Adrenal gland (tissue), 19 donors: ENCODE measurements around the gene GOLGA6D. TPM values are rescaled to one million over a fixed set of nuclear protein-coding genes. Genes with fewer than 3 reads are reported as not detected.
"Not testable (repeated sequence)": the region's sequence is repeated elsewhere in the genome, so short reads cannot be mapped to it uniquely, and the experiment has no call there.

Experiments
- DNase-seq, 7 donors: peaks; one replicate each; pipeline ENCODE4 v3.0.0-alpha.2; 2019 to 2020
- H3K27ac ChIP-seq, 5 donors: fragments of 200-600 bp; sonication (generic) in 4 of 5; 1 replicate in 3 of 5; 2 replicates in 2 of 5; pipeline versions ENCODE4 v1.5.1 to v1.8.0; 2016 to 2020; ENCODE audit warnings: mild to moderate bottlenecking in 1 of 5
- H3K27me3 ChIP-seq: fragments of 200-600 bp; 2 replicates; pipeline ENCODE4 v1.8.0; 2021
- H3K36me3 ChIP-seq, 2 donors: fragments of 200-600 bp; replicated peaks in 1 of 2; 1 replicate in 1 of 2; 2 replicates in 1 of 2; pipeline versions ENCODE4 v1.5.1 to v1.8.0; 2018 to 2022
- H3K4me1 ChIP-seq, 2 donors: fragments of 200-600 bp; replicated peaks in 1 of 2; 1 replicate in 1 of 2; 2 replicates in 1 of 2; pipeline versions ENCODE4 v1.5.1 to v1.8.0; 2018 to 2021
- H3K4me3 ChIP-seq, 4 donors: fragments of 200-600 bp; sonication (generic) in 3 of 4; one replicate each; pipeline ENCODE4 v1.5.1; 2016 to 2018
- H3K9me3 ChIP-seq, 3 donors: fragments of 200-600 bp; sonication (generic) in 1 of 3; replicated peaks in 1 of 3; 1 replicate in 2 of 3; 2 replicates in 1 of 3; pipeline versions ENCODE4 v1.5.1 to v1.8.0; 2016 to 2021
- POLR2A ChIP-seq, 2 donors: fragments of 450-650 bp; IDR thresholded peaks; one replicate each; pipeline ENCODE4 v1.6.1; 2017; ENCODE audit warnings: antibody characterized with exemption in 2 of 2, mild to moderate bottlenecking in 2 of 2, moderate library complexity in 1 of 2
- WGBS, 4 donors: extraction: QIAGEN DNeasy Blood & Tissue Kit in 2 of 4; methylation state at CpG; one replicate each; pipeline versions ENCODE4 v1.1.5 to v1.1.7; 2013 to 2017; 5-methylcytosine and 5-hydroxymethylcytosine counted together
- intact Hi-C, 2 donors: fragments of 100-400 bp; cut with DNase I; formaldehyde crosslinking; loops; one replicate each; pipeline versions ENCODE4 v1.14.1 to v1.15.0; 2022 to 2023
- long read RNA-seq, 10 donors: library from polyadenylated mRNA in 3 of 10; unstranded in 2 of 10; stranded (forward) in 1 of 10; transcript quantifications; one replicate each; pipeline ENCODE4 v2.0.0 and lab custom pipeline, GENCODE V29; 2021 to 2026
- polyA plus RNA-seq, 3 donors: library from polyadenylated mRNA; stranded (reverse); fragments of 200-250 nt in 2 of 3; fragments of 350-450 nt in 1 of 3; fragmentation: Illumina TruSeq in 1 of 3; extraction: RNeasy Lipid Tissue Mini Kit (QIAGEN cat#74804) in 1 of 3; gene quantifications; one replicate each; pipeline ENCODE4 v1.2.3, GENCODE V29; 2013 to 2014
- total RNA-seq, 9 donors: library from RNA; depleted of rRNA in 4 of 9; stranded (reverse); fragments of >200 nt in 4 of 9; fragments of 120-200 nt in 1 of 9; fragmentation: NEBNext Ultra II Directional in 1 of 9; extraction: Animal tissue kit (Norgen Biotek cat#: 25700) in 1 of 9; gene quantifications; one replicate each; pipeline versions ENCODE4 v1.1.0 to v1.2.4, GENCODE V29; 2013 to 2023
- TF ChIP-seq, protein P1 (sequence below), 6 experiments: fragments of 450-650 bp in 4 of 6; fragments of 200-600 bp in 2 of 6; sonication (generic) in 1 of 6; IDR thresholded peaks; 1 replicate in 5 of 6; 2 replicates in 1 of 6; pipeline versions ENCODE4 v1.5.1 to v1.8.0; 2016 to 2021; ENCODE audit warnings: antibody characterized with exemption in 6 of 6, mild to moderate bottlenecking in 2 of 6, moderate library complexity in 1 of 6
- donor health status: healthy with polysubstance abuse.
- donor health status: Bipolar disorder and iron deficiency.
- donor health status: DM: yes; HTN: yes; CAD: no.
- donor health status: DM: no; HTN: no; CAD: no.
- donor health status: DM: no; HTN: no; CAD: no.
- donor health status: DM: yes; HTN: yes; CAD: no.

GOLGA6D gene, protein sequence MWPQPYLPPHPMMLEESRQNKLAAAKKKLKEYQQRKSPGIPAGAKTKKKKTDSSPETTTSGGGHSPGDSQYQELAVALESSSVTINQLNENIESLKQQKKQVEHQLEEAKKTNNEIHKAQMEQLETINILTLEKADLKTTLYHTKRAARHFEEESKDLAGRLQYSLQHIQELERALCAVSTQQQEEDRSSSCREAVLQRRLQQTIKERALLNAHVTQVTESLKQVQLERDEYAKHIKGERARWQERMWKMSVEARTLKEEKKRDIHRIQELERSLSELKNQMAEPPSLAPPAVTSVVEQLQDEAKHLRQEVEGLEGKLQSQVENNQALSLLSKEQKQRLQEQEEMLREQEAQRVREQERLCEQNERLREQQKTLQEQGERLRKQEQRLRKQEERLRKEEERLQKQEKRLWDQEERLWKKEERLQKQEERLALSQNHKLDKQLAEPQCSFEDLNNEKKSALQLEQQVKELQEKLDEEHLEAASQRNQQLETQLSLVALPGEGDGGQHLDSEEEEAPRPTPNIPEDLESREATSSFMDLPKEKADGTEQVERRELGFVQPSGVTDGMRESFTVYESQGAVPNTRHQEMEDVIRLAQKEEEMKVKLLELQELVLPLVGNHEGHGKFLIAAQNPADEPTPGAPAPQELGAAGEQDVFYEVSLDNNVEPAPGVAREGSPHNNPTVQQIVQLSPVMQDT
- total RNA-seq (under 1 TPM in 2 of 9 donors, not detected in 7; 0.08 to 0.22 TPM), polyA plus RNA-seq (under 1 TPM in 1 of 3 donors, not detected in 2; 0.15 TPM)
- long read RNA-seq, donor 1: 0 reads
- long read RNA-seq, donor 2: 0 reads
- long read RNA-seq, donor 3: 0 reads
- long read RNA-seq, donor 4: 0 reads
- long read RNA-seq, donor 5: 0 reads
- long read RNA-seq, donor 6: 0 reads
- long read RNA-seq, donor 7: 0 reads
- long read RNA-seq, donor 8: 0 reads
- long read RNA-seq, donor 9: 0 reads
- long read RNA-seq, donor 10: 0 reads

GRCh38 chr15:75282572-75282971, at the start of gene GOLGA6D:
GOLGA6D (plus strand) TSS chr15:75282835; CDS start chr15:75282876, 41 bp downstream.
- H3K27me3 ChIP-seq, H3K9me3 ChIP-seq, H3K27ac ChIP-seq, H3K36me3 ChIP-seq, intact Hi-C loops, H3K4me3 ChIP-seq, H3K4me1 ChIP-seq: not testable (repeated sequence)
- peak in 1 of 7 donors; percentile 46 for DNase-seq
- WGBS, 4 donors: 66% methylated on average over 2 of the region's 7 CpGs; no CpG with 5 or more reads in 3 of the 4 donors

DNA sequence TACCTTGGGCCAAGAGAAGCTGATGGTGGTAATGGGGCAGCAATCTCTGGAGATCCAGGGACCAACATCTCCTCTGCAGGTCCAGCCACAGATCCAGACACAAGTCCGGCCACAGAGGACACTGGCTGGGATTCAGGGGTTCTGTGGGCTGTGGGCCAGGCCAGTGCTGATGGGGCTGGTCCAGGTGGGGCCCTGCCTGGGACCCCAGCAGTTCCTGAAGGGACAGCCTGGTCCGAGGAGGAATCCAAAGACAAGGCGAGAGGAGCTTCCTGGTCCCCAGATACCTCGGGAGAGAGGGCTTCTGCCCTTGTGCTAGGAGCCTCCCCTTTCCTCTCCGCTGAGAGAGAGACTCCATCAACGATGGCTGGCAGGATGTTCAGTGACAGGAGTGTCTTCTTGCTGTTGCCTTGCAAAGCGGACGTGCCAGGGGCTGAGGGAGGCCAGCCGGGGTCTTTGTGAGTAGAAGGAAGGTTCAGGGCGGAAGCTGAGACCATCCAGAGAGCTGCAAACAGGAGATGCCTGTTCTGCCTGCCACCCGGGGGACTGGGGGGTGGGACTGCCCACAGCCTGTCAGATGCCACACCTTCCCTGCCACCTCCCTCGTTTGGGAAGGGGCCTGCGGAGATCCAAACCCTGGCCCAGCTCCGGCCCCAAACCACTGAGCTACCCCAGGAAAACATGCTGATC, 49.0 kb upstream of the GOLGA6D start:
- H3K27me3 ChIP-seq: no peaks in the 10 kb centered on the region
- intact Hi-C loops: no loop called here
- TF ChIP-seq POLR2A (IDR thresholded peaks at IDR 0.05): no peak
- TF ChIP-seq, protein P1, sequence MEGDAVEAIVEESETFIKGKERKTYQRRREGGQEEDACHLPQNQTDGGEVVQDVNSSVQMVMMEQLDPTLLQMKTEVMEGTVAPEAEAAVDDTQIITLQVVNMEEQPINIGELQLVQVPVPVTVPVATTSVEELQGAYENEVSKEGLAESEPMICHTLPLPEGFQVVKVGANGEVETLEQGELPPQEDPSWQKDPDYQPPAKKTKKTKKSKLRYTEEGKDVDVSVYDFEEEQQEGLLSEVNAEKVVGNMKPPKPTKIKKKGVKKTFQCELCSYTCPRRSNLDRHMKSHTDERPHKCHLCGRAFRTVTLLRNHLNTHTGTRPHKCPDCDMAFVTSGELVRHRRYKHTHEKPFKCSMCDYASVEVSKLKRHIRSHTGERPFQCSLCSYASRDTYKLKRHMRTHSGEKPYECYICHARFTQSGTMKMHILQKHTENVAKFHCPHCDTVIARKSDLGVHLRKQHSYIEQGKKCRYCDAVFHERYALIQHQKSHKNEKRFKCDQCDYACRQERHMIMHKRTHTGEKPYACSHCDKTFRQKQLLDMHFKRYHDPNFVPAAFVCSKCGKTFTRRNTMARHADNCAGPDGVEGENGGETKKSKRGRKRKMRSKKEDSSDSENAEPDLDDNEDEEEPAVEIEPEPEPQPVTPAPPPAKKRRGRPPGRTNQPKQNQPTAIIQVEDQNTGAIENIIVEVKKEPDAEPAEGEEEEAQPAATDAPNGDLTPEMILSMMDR (IDR thresholded peaks at IDR 0.05): no peak
- H3K27ac ChIP-seq: no peak overlapping the region
- H3K36me3 ChIP-seq: no peaks in the 10 kb centered on the region
- H3K4me3 ChIP-seq: no peak overlapping the region
- H3K4me1 ChIP-seq: no peaks in the 10 kb centered on the region
- 62 to 68% (median 65%) methylated on average over 8 to 14 of the region's 14 CpGs for WGBS, 4 donors
- H3K9me3 ChIP-seq: no peaks in the 10 kb centered on the region
- DNase-seq: peak in 3 of 7 donors; percentile 3 to 9 (median 3)

GRCh38 chr15:75234191-75234810, 48.3 kb upstream of the GOLGA6D start:
- H3K27ac ChIP-seq: no peak overlapping the region
- H3K9me3 ChIP-seq: no peaks in the 10 kb centered on the region
- WGBS, 4 donors: 89 to 94% (median 89%) methylated on average over 3 to 5 of the region's 5 CpGs; no CpG with 5 or more reads in 1 of the 4 donors
- no peaks in the 10 kb centered on the region for H3K27me3 ChIP-seq
- peak in 3 of 7 donors; percentile 3 to 11 (median 9) for DNase-seq
- intact Hi-C loops: no loop called here
- H3K36me3 ChIP-seq: no peaks in the 10 kb centered on the region
- no peaks in the 10 kb centered on the region for H3K4me1 ChIP-seq
- H3K4me3 ChIP-seq: no peak overlapping the region
- TF ChIP-seq POLR2A (IDR thresholded peaks at IDR 0.05): no peak
- TF ChIP-seq, protein P1 (IDR thresholded peaks at IDR 0.05): no peak

DNA sequence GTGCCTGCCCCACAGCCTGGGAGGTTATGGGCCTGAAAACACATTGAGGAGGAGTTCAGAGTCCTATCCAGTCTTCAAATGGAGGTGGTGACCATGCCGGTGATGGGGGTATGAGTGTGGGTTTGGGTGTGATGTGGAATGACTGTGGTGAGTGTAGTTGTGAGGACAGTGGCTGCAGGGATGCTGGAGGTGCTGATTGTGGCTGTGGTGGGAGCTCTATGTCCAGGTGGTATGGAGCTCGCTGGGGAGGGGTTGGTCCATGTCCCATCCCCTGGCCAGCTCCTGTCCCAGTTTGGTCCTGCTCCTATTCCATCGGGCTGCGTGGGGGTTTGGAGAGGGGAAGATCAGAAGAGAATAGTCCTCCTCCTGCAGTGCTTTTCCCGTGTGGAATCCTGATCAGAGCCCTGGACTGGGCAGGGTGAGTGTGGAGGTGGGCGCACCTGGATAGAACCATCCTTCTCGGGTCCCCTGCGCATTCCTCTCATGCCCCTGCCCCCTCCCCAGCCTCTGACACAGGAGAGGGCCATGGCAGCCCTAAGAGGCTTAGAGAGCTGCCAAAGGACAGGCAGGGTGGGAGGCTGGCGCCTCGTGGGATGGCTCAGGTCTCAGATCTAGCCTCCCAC, 47.5 kb upstream of the GOLGA6D start:
- H3K4me1 ChIP-seq: no peaks in the 10 kb centered on the region
- no peak overlapping the region for H3K27ac ChIP-seq
- no peaks in the 10 kb centered on the region for H3K9me3 ChIP-seq
- H3K27me3 ChIP-seq: no peaks in the 10 kb centered on the region
- intact Hi-C loops: no loop called here
- WGBS, 4 donors: 83 to 91% (median 87%) methylated on average over 1 to 10 of the region's 10 CpGs
- no peak overlapping the region for H3K4me3 ChIP-seq
- no peaks in the 10 kb centered on the region for H3K36me3 ChIP-seq
- DNase-seq: peak in 3 of 7 donors; percentile 3 to 6 (median 5)
- TF ChIP-seq, protein P1 (IDR thresholded peaks at IDR 0.05): no peak
- no peak for TF ChIP-seq POLR2A (IDR thresholded peaks at IDR 0.05)
